Right lobe of liver (tissue), 4 donors: ENCODE results near the gene HSD11B2.

Experiments used
- POLR2A ChIP-seq: fragments of 450-650 bp; IDR thresholded peaks from one replicate; pipeline ENCODE4 v1.6.1; 2017; ENCODE audit warnings: antibody characterized with exemption, mild to moderate bottlenecking
- TF ChIP-seq, protein P1 (sequence below), 4 donors: fragments of 200-600 bp in 3 of 4; fragments of 450-650 bp in 1 of 4; IDR thresholded peaks; one replicate each; pipeline versions ENCODE4 v1.5.1 to v1.8.0; 2016 to 2022; ENCODE audit warnings: antibody characterized with exemption in 4 of 4, mild to moderate bottlenecking in 2 of 4
- donor health status: DM: no; HTN: no; CAD: no.
- donor health status: DM: no; HTN: no; CAD: no.
- donor health status: DM: no; HTN: yes; CAD: no.

DNA sequence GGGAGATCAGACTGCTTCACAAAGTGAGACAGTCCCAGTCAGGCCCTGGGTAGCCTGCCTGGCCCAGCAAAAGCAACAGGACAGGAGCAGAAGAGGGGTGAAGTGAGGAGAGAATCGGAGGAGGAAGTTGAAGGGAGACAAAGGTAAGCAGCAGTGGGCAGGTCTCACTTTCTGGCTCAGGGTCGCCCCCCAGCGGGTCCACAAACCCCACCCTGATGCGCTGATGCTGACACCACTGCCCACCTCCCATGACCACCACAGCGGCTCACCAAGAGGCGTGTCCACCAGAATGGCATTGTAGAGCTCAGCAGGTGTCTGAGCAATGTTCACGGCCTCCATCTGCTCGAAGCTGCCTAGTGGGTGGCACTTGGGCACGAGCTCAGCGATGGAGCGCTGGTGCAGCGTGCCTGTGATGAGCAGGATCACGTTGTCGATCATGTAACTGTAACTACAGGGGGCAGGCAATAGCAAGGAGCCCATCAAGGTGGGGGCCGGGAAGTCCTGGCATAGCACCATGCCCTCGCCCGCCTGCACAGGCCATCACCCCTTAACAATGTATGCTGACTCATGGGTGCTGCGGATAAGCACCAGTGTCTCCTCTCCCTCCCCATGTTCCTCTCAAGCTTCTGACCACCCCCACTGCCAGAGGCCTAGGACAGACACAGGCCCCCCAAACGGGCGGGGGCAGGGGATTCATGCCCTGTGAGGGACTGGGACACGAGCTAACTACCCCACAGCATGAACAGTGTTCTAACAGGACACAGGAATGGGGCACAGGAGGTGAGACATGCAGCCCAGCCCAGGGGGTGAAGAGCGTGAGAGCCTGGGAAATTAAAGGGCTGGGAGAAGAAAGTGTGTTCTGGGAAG lies 13.6 kb downstream of the HSD11B2 start:
- TF ChIP-seq, protein P1, sequence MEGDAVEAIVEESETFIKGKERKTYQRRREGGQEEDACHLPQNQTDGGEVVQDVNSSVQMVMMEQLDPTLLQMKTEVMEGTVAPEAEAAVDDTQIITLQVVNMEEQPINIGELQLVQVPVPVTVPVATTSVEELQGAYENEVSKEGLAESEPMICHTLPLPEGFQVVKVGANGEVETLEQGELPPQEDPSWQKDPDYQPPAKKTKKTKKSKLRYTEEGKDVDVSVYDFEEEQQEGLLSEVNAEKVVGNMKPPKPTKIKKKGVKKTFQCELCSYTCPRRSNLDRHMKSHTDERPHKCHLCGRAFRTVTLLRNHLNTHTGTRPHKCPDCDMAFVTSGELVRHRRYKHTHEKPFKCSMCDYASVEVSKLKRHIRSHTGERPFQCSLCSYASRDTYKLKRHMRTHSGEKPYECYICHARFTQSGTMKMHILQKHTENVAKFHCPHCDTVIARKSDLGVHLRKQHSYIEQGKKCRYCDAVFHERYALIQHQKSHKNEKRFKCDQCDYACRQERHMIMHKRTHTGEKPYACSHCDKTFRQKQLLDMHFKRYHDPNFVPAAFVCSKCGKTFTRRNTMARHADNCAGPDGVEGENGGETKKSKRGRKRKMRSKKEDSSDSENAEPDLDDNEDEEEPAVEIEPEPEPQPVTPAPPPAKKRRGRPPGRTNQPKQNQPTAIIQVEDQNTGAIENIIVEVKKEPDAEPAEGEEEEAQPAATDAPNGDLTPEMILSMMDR (IDR thresholded peaks at IDR 0.05): no peak
- no peak for TF ChIP-seq POLR2A
